IMR-90 (cell line): ENCODE results near the gene ZFAND2A. TPM values are rescaled to one million over a fixed set of nuclear protein-coding genes. Genes with fewer than 3 reads are reported as not detected.

Experiments
- ATAC-seq: fragments of 200-7000 bp; cut with Tn5 transposase; 2 replicates; pipeline ENCODE4 v1.9.1; 2020; ENCODE audit warnings: low read depth, mild to moderate bottlenecking, moderate library complexity
- BruUV-seq: library from RNA; stranded (reverse); fragments of 400-500 nt; replicated peaks from 2 replicates; lab custom pipeline; 2021; lab: Mats Ljungman, UMichigan
- CTCF ChIA-PET: fragments of 300-600 bp; formaldehyde crosslinking; extraction: SDS; loops from one replicate; lab custom pipeline; 2021; ENCODE audit warnings: antibody characterized with exemption; lab: Yijun Ruan, JAX
- POLR2A ChIA-PET: fragments of 300-600 bp; sonication (Branson Sonifier 250); formaldehyde crosslinking; loops from one replicate; lab custom pipeline; 2022; ENCODE audit warnings: antibody characterized with exemption; ENCODE audit not compliant: unreplicated experiment; lab: Charles Lee
- DNase-seq: peaks from one replicate; pipeline ENCODE4 v3.0.0; 2013
- H2AFZ ChIP-seq: replicated peaks from 2 replicates; pipeline ENCODE3; 2013; ENCODE audit warnings: low read length, mild to moderate bottlenecking; ENCODE audit not compliant: poor library complexity
- H2AK5ac ChIP-seq: 2 replicates; pipeline ENCODE4 v1.6.1; 2013; ENCODE audit warnings: low read depth, low read length, inconsistent platforms
- H2AK9ac ChIP-seq: replicated peaks from 2 replicates; pipeline ENCODE3; 2013; ENCODE audit warnings: mild to moderate bottlenecking, low read depth, low read length, moderate library complexity; ENCODE audit not compliant: poor library complexity
- H2BK120ac ChIP-seq: 2 replicates; pipeline ENCODE4 v1.6.1; 2013; ENCODE audit warnings: low read depth, low read length, inconsistent platforms
- H2BK15ac ChIP-seq: 3 replicates; pipeline ENCODE4 v1.6.1; 2013; ENCODE audit warnings: low read depth, low read length, inconsistent platforms
- H2BK20ac ChIP-seq: 2 replicates; pipeline ENCODE4 v1.6.1; 2013; ENCODE audit warnings: low read depth, mild to moderate bottlenecking, inconsistent platforms, low read length, moderate library complexity
- H2BK5ac ChIP-seq: 2 replicates; pipeline ENCODE4 v1.6.1; 2013; ENCODE audit warnings: mild to moderate bottlenecking, low read depth, low read length, inconsistent platforms; ENCODE audit not compliant: poor library complexity, severe bottlenecking
- H3K14ac ChIP-seq: replicated peaks from 2 replicates; pipeline ENCODE4 v1.6.1; 2013; ENCODE audit warnings: low read depth, low read length, inconsistent platforms
- H3K18ac ChIP-seq: 2 replicates; pipeline ENCODE4 v1.6.1; 2013; ENCODE audit warnings: low read depth, low read length, control low read depth
- H3K23ac ChIP-seq: 2 replicates; pipeline ENCODE4 v1.6.1; 2013; ENCODE audit warnings: low read depth, low read length, inconsistent platforms
- H3K27ac ChIP-seq: 2 replicates; pipeline ENCODE4 v1.5.1; 2013; ENCODE audit warnings: mild to moderate bottlenecking, control low read depth, low read length; ENCODE audit not compliant: insufficient read depth
- H3K27me3 ChIP-seq: 2 replicates; pipeline ENCODE4 v1.6.1; 2013; ENCODE audit warnings: low read length; ENCODE audit not compliant: control insufficient read depth, insufficient read depth
- H3K36me3 ChIP-seq: 2 replicates; pipeline ENCODE4 v1.6.1; 2013; ENCODE audit warnings: low read length, mixed read lengths; ENCODE audit not compliant: control insufficient read depth, insufficient read depth
- H3K4ac ChIP-seq: 2 replicates; pipeline ENCODE4 v1.6.1; 2013; ENCODE audit warnings: low read depth, low read length, inconsistent platforms
- H3K4me1 ChIP-seq: 2 replicates; pipeline ENCODE4 v1.6.1; 2013; ENCODE audit warnings: low read length, mixed read lengths; ENCODE audit not compliant: control insufficient read depth, insufficient read depth
- H3K4me2 ChIP-seq: 2 replicates; pipeline ENCODE4 v1.6.1; 2013; ENCODE audit warnings: low read depth, mild to moderate bottlenecking, control low read depth, low read length, moderate library complexity
- H3K4me3 ChIP-seq: 2 replicates; pipeline ENCODE4 v1.5.1; 2013; ENCODE audit warnings: low read depth, mild to moderate bottlenecking, control low read depth, low read length, moderate library complexity; ENCODE audit not compliant: insufficient read depth
- H3K56ac ChIP-seq: 2 replicates; pipeline ENCODE4 v1.6.1; 2013; ENCODE audit warnings: low read length, inconsistent platforms; ENCODE audit not compliant: insufficient read depth; ENCODE audit errors: extremely low read depth
- H3K79me1 ChIP-seq, 2 experiments: 2 replicates each; pipeline ENCODE4 v1.6.1; 2013; ENCODE audit warnings: low read length in 2 of 2, inconsistent platforms in 1 of 2, low read depth in 1 of 2
- H3K9ac ChIP-seq: 2 replicates; pipeline ENCODE4 v1.6.1; 2013; ENCODE audit warnings: low read depth, low read length, control low read depth
- H3K9me1 ChIP-seq: 2 replicates; pipeline ENCODE4 v1.6.1; 2013; ENCODE audit warnings: low read length, inconsistent platforms; ENCODE audit not compliant: insufficient read depth
- H3K9me3 ChIP-seq: 2 replicates; pipeline ENCODE4 v1.6.1; 2013; ENCODE audit warnings: low read length; ENCODE audit not compliant: control insufficient read depth, insufficient read depth
- H4K20me1 ChIP-seq: 2 replicates; pipeline ENCODE4 v1.6.1; 2013; ENCODE audit warnings: low read length, inconsistent platforms; ENCODE audit not compliant: insufficient read depth
- H4K5ac ChIP-seq: 2 replicates; pipeline ENCODE4 v1.6.1; 2013; ENCODE audit warnings: mild to moderate bottlenecking, low read depth, low read length, control low read depth
- H4K8ac ChIP-seq, 2 experiments: 2 replicates each; pipeline ENCODE4 v1.6.1; 2013; ENCODE audit warnings: low read depth in 2 of 2, low read length in 2 of 2, control low read depth in 1 of 2, inconsistent platforms in 1 of 2
- H4K91ac ChIP-seq: 2 replicates; pipeline ENCODE4 v1.6.1; 2013; ENCODE audit warnings: low read depth, low read length, inconsistent platforms; ENCODE audit not compliant: insufficient read depth
- BHLHE40 ChIP-seq: fragments of 150-350 bp; IDR thresholded peaks from 2 replicates; pipeline ENCODE4 v1.6.1; 2016; ENCODE audit warnings: mild to moderate bottlenecking, low read depth, low read length
- CTCF ChIP-seq: conservative IDR thresholded peaks from 2 replicates; pipeline ENCODE4 v1.5.1; 2012; ENCODE audit warnings: mild to moderate bottlenecking, low read depth, low read length, improper control_type of control experiment
- FOS ChIP-seq: fragments of 150-350 bp; IDR thresholded peaks from 2 replicates; pipeline ENCODE4 v1.6.1; 2016; ENCODE audit warnings: low read depth, low read length
- MAZ ChIP-seq: IDR thresholded peaks from 2 replicates; pipeline ENCODE4 v1.6.1; 2012; ENCODE audit warnings: low read depth, mild to moderate bottlenecking, low read length, improper control_type of control experiment, moderate library complexity, borderline replicate concordance
- MXI1 ChIP-seq: IDR thresholded peaks from 2 replicates; pipeline ENCODE4 v1.6.1; 2012; ENCODE audit warnings: low read depth, mild to moderate bottlenecking, low read length, moderate library complexity, borderline replicate concordance
- POLR2A ChIP-seq: IDR thresholded peaks from 2 replicates; pipeline ENCODE4 v1.6.1; 2012; ENCODE audit warnings: mild to moderate bottlenecking, low read depth, low read length
- RAD21 ChIP-seq: IDR thresholded peaks from 2 replicates; pipeline ENCODE4 v1.6.1; 2012; ENCODE audit warnings: low read length, improper control_type of control experiment
- SMC3 ChIP-seq: fragments of 150-350 bp; IDR thresholded peaks from 2 replicates; pipeline ENCODE4 v1.6.1; 2016; ENCODE audit warnings: low read depth, mild to moderate bottlenecking, antibody characterized with exemption, low read length, moderate library complexity
- USF2 ChIP-seq: fragments of 150-350 bp; IDR thresholded peaks from 2 replicates; pipeline ENCODE4 v1.6.1; 2017; ENCODE audit warnings: mild to moderate bottlenecking, antibody characterized with exemption, low read length, low read depth
- WGBS, 2 experiments: methylation state at CpG; one replicate each; pipeline versions ENCODE4 v1.1.5 to v1.1.7; 2013; ENCODE audit warnings: missing lambda C conversion rate in 2 of 2; ENCODE audit not compliant: insufficient read length in 1 of 2; ENCODE audit errors: extremely low coverage in 2 of 2; 5-methylcytosine and 5-hydroxymethylcytosine counted together
- dilution Hi-C: fragments of 300-500 bp; cut with HindIII; formaldehyde crosslinking; loops from one replicate; pipeline ENCODE4 v1.14.3; 2018; ENCODE audit warnings: low sequenced_read_pairs; ENCODE audit not compliant: unreplicated experiment
- in situ Hi-C: fragments of 300-500 bp; cut with MboI; formaldehyde crosslinking; loops from 3 replicates; pipeline ENCODE4 v1.14.3; 2019; ENCODE audit warnings: low sequenced_read_pairs, inconsistent platforms, mixed read lengths
- intact Hi-C: fragments of 100-400 bp; cut with micrococcal nuclease; formaldehyde crosslinking; loops from 2 replicates; pipeline ENCODE4 v1.10.0; 2022
- polyA plus RNA-seq, 3 experiments: library from polyadenylated mRNA; depleted of rRNA; stranded (reverse); fragments of >200 nt; gene quantifications; 2 replicates each; pipeline ENCODE4 v1.2.3, GENCODE V29; 2012; ENCODE audit warnings: low replicate concordance in 1 of 3
- total RNA-seq: library from RNA; depleted of rRNA; stranded (reverse); fragments of >200 nt; gene quantifications from 2 replicates; pipeline ENCODE4 v1.2.3, GENCODE V29; 2012

ZFAND2A gene
- total and polyA plus RNA-seq, 2 of the 4 experiments (the other 2 are of a cell fraction): 11.8 to 28.7 TPM

GRCh38 chr7:1120791-1121190 lies 39.2 kb downstream of the ZFAND2A start:
- Histone ChIP-seq H2AK5ac (no peak overlapping the region), H3K27me3 (no peaks in the 10 kb centered on the region), H4K91ac (no peak overlapping the region), H3K79me1 (peaks cover 0 to 47% of the 10 kb centered on the region in 2 experiments), H3K36me3 (0 out of 2 replicates have a peak, but pooled peaks cover 2% of the 10 kb centered on the region), H4K5ac (no peak overlapping the region), H3K27ac (no peak overlapping the region), H3K9me3 (no peaks in the 10 kb centered on the region), H2AK9ac (no peak overlapping the region), H4K8ac (no peak overlapping the region), H3K9me1 (no peaks in the 10 kb centered on the region), H3K9ac (no peak overlapping the region), H2BK15ac (no peak overlapping the region), H2BK5ac (no peak overlapping the region), H3K4me3 (no peak overlapping the region), H3K4me2 (no peak overlapping the region), H3K56ac (no peak overlapping the region), H3K14ac (no peak overlapping the region), H3K23ac (no peak overlapping the region), H3K4me1 (peaks cover 3% of the 10 kb centered on the region), H3K4ac (no peak overlapping the region), H2AFZ (no peak overlapping the region), H2BK20ac (no peak overlapping the region), H4K20me1 (no peaks in the 10 kb centered on the region), H3K18ac (no peak overlapping the region), H2BK120ac (no peak overlapping the region)
- no peak for ATAC-seq
- in situ Hi-C loops: no loop called here
- BruUV-seq: no TSS peak
- TF ChIP-seq POLR2A: no peak
- no peak for TF ChIP-seq RAD21
- TF ChIP-seq CTCF: no peak
- no peak for TF ChIP-seq MXI1
- TF ChIP-seq BHLHE40: no peak
- no peak for TF ChIP-seq MAZ
- TF ChIP-seq USF2: no peak
- TF ChIP-seq SMC3: no peak
- no peak for TF ChIP-seq FOS
- intact Hi-C loops: no loop called here
- POLR2A ChIA-PET: no interaction called here
- dilution Hi-C loops: no loop called here
- CTCF ChIA-PET: no interaction called here
- DNase-seq: no peak
- 89% methylated on average over 9 of the region's 22 CpGs; no CpG with 5 or more reads in 1 of the 2 experiments for WGBS, 2 experiments
